WTC11 (cell line): Measurements from ENCODE around the gene CLDN19. TPM values are rescaled to one million over a fixed set of nuclear protein-coding genes. Genes with fewer than 3 reads are reported as not detected.

Experiments used
- ATAC-seq: fragments of 200-7000 bp; cut with Tn5 transposase; 2 replicates; pipeline ENCODE4 v1.10.0; 2021; ENCODE audit warnings: mild to moderate bottlenecking, moderate library complexity
- CTCF ChIA-PET: fragments of 300-600 bp; sonication (Branson Sonifier 250); formaldehyde crosslinking; loops from one replicate; lab custom pipeline; 2021; ENCODE audit warnings: antibody characterized with exemption; lab: Charles Lee
- POLR2A ChIA-PET: fragments of 350-600 bp; sonication (Branson Sonifier 250); formaldehyde crosslinking; loops from one replicate; lab custom pipeline; 2021; ENCODE audit warnings: antibody characterized with exemption; lab: Charles Lee
- DNase-seq: peaks from one replicate; pipeline ENCODE4 v3.0.0; 2021; ENCODE audit warnings: low spot score
- H3K27ac Mint-ChIP-seq: 2 replicates; pipeline ENCODE4 v1.8.0; 2021; ENCODE audit warnings: mixed read lengths
- H3K27me3 Mint-ChIP-seq: 2 replicates; pipeline ENCODE4 v1.8.0; 2021; ENCODE audit warnings: low read depth, mild to moderate bottlenecking, moderate library complexity, mixed read lengths
- H3K36me3 Mint-ChIP-seq: 2 replicates; pipeline ENCODE4 v1.8.0; 2021; ENCODE audit warnings: mixed read lengths
- H3K4me1 Mint-ChIP-seq: 2 replicates; pipeline ENCODE4 v1.8.0; 2022; ENCODE audit warnings: mixed read lengths
- H3K4me3 Mint-ChIP-seq: 2 replicates; pipeline ENCODE4 v1.8.0; 2021; ENCODE audit warnings: mild to moderate bottlenecking, moderate library complexity, mixed read lengths
- H3K9me3 Mint-ChIP-seq: 2 replicates; pipeline ENCODE4 v1.8.0; 2021; ENCODE audit warnings: mixed read lengths
- CBFB ChIP-seq: sonication (generic); formaldehyde crosslinking; IDR thresholded peaks from 2 replicates; pipeline ENCODE4 v1.8.1; 2022; ENCODE audit warnings: mild to moderate bottlenecking, low read depth, missing genetic modification reagents
- CTCF ChIP-seq: fragments of 200-600 bp; IDR thresholded peaks from 2 replicates; pipeline ENCODE4 v1.8.0; 2022; ENCODE audit warnings: antibody characterized with exemption
- ESRRA ChIP-seq: sonication (generic); formaldehyde crosslinking; IDR thresholded peaks from 2 replicates; pipeline ENCODE4 v1.8.1; 2022; ENCODE audit warnings: mild to moderate bottlenecking, missing genetic modification reagents, borderline replicate concordance
- FOXP1 ChIP-seq: sonication (generic); formaldehyde crosslinking; IDR thresholded peaks from 2 replicates; pipeline ENCODE4 v1.8.0; 2022; ENCODE audit warnings: missing genetic modification reagents, mild to moderate bottlenecking, moderate library complexity, borderline replicate concordance
- HMGA2 ChIP-seq: fragments of 250-450 bp; sonication (Bioruptor Pico); IDR thresholded peaks from 2 replicates; pipeline ENCODE4 v1.4.0; 2021; ENCODE audit warnings: mild to moderate bottlenecking, moderate library complexity
- NFE2L1 ChIP-seq: sonication (generic); formaldehyde crosslinking; IDR thresholded peaks from 2 replicates; pipeline ENCODE4 v1.8.1; 2023; ENCODE audit warnings: missing genetic modification reagents
- NR1H2 ChIP-seq: sonication (generic); formaldehyde crosslinking; IDR thresholded peaks from 2 replicates; pipeline ENCODE4 v1.9.0; 2021; ENCODE audit warnings: mild to moderate bottlenecking, moderate library complexity, missing genetic modification reagents
- NR3C1 ChIP-seq: sonication (generic); formaldehyde crosslinking; conservative IDR thresholded peaks from 2 replicates; pipeline ENCODE4 v1.8.1; 2023; ENCODE audit warnings: low read depth, mild to moderate bottlenecking, missing genetic modification reagents
- PRDM15 ChIP-seq: sonication (generic); formaldehyde crosslinking; IDR thresholded peaks from 2 replicates; pipeline ENCODE4 v1.8.0; 2022; ENCODE audit warnings: missing genetic modification reagents
- PRRX2 ChIP-seq: fragments of 250-450 bp; sonication (Bioruptor Pico); IDR thresholded peaks from 2 replicates; pipeline ENCODE4 v1.8.0; 2021; ENCODE audit warnings: mild to moderate bottlenecking
- RELA ChIP-seq: sonication (generic); formaldehyde crosslinking; IDR thresholded peaks from 2 replicates; pipeline ENCODE4 v1.8.1; 2022; ENCODE audit warnings: missing genetic modification reagents, mild to moderate bottlenecking, borderline replicate concordance
- RORB ChIP-seq: fragments of 250-450 bp; sonication (Bioruptor Pico); IDR thresholded peaks from 2 replicates; pipeline ENCODE4 v1.9.0; 2021; ENCODE audit warnings: mild to moderate bottlenecking
- SMAD4 ChIP-seq: sonication (generic); formaldehyde crosslinking; IDR thresholded peaks from 2 replicates; pipeline ENCODE4 v1.8.0; 2022; ENCODE audit warnings: mild to moderate bottlenecking, missing genetic modification reagents
- SOX15 ChIP-seq: fragments of 250-450 bp; sonication (Bioruptor Pico); IDR thresholded peaks from 2 replicates; pipeline ENCODE4 v1.9.0; 2021; ENCODE audit warnings: mild to moderate bottlenecking
- TEAD4 ChIP-seq: sonication (generic); formaldehyde crosslinking; IDR thresholded peaks from 2 replicates; pipeline ENCODE4 v1.8.0; 2022; ENCODE audit warnings: mild to moderate bottlenecking, missing genetic modification reagents
- ZNF138 ChIP-seq: sonication (generic); formaldehyde crosslinking; conservative IDR thresholded peaks from 2 replicates; pipeline ENCODE4 v1.8.1; 2022; ENCODE audit warnings: mild to moderate bottlenecking, moderate library complexity, missing genetic modification reagents
- ZNF219 ChIP-seq: sonication (generic); formaldehyde crosslinking; IDR thresholded peaks from 2 replicates; pipeline ENCODE4 v1.8.0; 2023; ENCODE audit warnings: missing genetic modification reagents, mild to moderate bottlenecking, borderline replicate concordance
- ZNF416 ChIP-seq: fragments of 250-450 bp; sonication (Bioruptor Pico); IDR thresholded peaks from 2 replicates; pipeline ENCODE4 v1.9.0; 2021; ENCODE audit warnings: mild to moderate bottlenecking, inconsistent platforms
- ZNF423 ChIP-seq: fragments of 250-450 bp; sonication (Bioruptor Pico); IDR thresholded peaks from 2 replicates; pipeline ENCODE4 v2.1.2; 2022; ENCODE audit warnings: mild to moderate bottlenecking, moderate library complexity
- total RNA-seq: library from RNA; stranded (reverse); gene quantifications from 3 replicates; pipeline ENCODE4 v1.2.3, GENCODE V29; 2021
- TF ChIP-seq, protein P1 (sequence below): sonication (generic); formaldehyde crosslinking; IDR thresholded peaks from 2 replicates; pipeline ENCODE4 v1.8.1; 2022; ENCODE audit warnings: mild to moderate bottlenecking, moderate library complexity, missing genetic modification reagents
- TF ChIP-seq, protein P2 (sequence below): sonication (generic); formaldehyde crosslinking; IDR thresholded peaks from 2 replicates; pipeline ENCODE4 v1.8.1; 2022; ENCODE audit warnings: missing genetic modification reagents, borderline replicate concordance

The CLDN19 gene
- total RNA-seq, 1 experiment from 2014 or later: 8.1 TPM

DNA sequence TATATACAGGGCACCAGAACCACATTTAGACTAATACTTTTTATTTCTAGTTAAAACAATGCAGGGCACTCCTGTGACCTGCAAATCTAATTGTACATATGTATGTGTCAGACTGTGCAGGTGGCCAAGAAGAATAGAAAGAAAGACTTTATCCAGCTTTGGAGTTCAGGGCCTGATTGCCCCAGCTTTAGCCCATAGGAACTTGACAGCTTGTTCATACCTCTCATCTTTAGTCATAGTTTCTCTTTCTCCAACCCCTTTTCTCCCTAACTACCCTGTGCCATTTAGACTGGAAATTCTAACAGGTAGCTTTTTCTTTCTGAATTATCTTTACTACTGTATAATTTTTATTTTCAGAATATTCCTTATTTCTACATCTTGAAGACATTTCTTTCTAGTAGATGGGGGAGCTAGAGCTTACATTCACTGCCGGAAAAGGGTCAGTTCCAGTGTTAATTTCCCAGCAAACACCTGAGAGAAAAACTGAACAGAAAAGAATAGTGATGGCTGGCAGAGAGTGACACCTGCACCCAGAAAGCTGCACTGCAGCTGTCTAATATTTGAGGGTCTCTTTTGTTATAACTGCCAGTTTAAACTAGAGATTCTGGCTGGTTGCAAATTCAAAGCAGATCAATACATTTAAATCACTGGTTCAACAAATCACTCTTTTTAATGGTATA lies 49.4 kb downstream of the CLDN19 start:
- H3K27ac Mint-ChIP-seq: no peak overlapping the region
- H3K9me3 Mint-ChIP-seq: no peaks in the 10 kb centered on the region
- DNase-seq (no peak), ATAC-seq (no peak)
- peaks cover 31% of the 10 kb centered on the region for H3K36me3 Mint-ChIP-seq
- H3K4me3 Mint-ChIP-seq: no peak overlapping the region
- TF ChIP-seq ESRRA (CRISPR knock-in tag) (no peak), HMGA2 (CRISPR knock-in tag) (no peak), FOXP1 (CRISPR knock-in tag) (no peak), ZNF416 (CRISPR knock-in tag) (no peak), PRRX2 (CRISPR knock-in tag) (no peak), PRDM15 (CRISPR knock-in tag) (no peak), NR1H2 (no peak), ZNF423 (no peak), CTCF (no peak), RORB (CRISPR knock-in tag) (no peak), CBFB (CRISPR knock-in tag) (no peak)
- TF ChIP-seq, protein P1, sequence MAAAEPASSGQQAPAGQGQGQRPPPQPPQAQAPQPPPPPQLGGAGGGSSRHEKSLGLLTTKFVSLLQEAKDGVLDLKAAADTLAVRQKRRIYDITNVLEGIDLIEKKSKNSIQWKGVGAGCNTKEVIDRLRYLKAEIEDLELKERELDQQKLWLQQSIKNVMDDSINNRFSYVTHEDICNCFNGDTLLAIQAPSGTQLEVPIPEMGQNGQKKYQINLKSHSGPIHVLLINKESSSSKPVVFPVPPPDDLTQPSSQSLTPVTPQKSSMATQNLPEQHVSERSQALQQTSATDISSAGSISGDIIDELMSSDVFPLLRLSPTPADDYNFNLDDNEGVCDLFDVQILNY (CRISPR knock-in tag): no peak
- TF ChIP-seq, protein P2, sequence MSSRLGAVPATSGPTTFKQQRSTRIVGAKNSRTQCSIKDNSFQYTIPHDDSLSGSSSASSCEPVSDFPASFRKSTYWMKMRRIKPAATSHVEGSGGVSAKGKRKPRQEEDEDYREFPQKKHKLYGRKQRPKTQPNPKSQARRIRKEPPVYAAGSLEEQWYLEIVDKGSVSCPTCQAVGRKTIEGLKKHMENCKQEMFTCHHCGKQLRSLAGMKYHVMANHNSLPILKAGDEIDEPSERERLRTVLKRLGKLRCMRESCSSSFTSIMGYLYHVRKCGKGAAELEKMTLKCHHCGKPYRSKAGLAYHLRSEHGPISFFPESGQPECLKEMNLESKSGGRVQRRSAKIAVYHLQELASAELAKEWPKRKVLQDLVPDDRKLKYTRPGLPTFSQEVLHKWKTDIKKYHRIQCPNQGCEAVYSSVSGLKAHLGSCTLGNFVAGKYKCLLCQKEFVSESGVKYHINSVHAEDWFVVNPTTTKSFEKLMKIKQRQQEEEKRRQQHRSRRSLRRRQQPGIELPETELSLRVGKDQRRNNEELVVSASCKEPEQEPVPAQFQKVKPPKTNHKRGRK (CRISPR knock-in tag): no peak
- POLR2A ChIA-PET: interaction anchor here (2.9 kb wide), 1 partner anchor 8 kb away, joined by 20 read pairs; the partner anchor contains the start of gene YBX1
- H3K27me3 Mint-ChIP-seq: no peaks in the 10 kb centered on the region
- CTCF ChIA-PET: interaction anchor here (0.8 to 2.5 kb wide), 6 partner anchors 45 to 112 kb away, joined by 3 to 15 read pairs (median 4); partner anchors contain the start of genes C1orf50, CLDN19 and P3H1
- H3K4me1 Mint-ChIP-seq: peaks cover 68% of the 10 kb centered on the region

DNA sequence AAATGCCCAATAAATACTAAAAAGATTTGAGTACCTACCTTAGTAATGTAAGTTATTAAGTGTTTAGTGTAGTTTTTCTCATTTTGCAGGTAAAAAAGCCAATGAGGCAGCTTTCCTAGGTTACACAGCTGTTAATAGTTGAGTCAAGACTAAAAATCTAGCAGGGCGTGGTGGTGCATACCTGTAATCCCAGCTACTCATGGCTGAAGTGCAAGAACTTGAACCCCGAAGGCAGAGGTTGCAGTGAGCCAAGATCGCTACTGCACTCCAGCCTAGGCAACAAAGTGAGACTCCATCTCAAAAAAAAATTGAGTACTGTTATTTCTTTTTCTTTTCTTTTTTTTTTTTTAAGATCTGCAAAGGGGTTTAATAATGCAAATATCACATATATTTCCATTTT lies 50.1 kb downstream of the CLDN19 start:
- Mint-ChIP-seq H3K27me3 (no peaks in the 10 kb centered on the region), H3K27ac (no peak overlapping the region), H3K9me3 (no peaks in the 10 kb centered on the region), H3K4me3 (no peak overlapping the region), H3K4me1 (peaks cover 75% of the 10 kb centered on the region), H3K36me3 (peaks cover 30% of the 10 kb centered on the region)
- ATAC-seq (no peak), DNase-seq (no peak)
- POLR2A ChIA-PET: interaction anchor here (2.9 kb wide), 1 partner anchor 7 kb away, joined by 20 read pairs; the partner anchor contains the start of gene YBX1
- CTCF ChIA-PET: interaction anchor here (1.3 to 1.5 kb wide), 3 partner anchors 50 to 67 kb away, joined by 4 to 5 read pairs (median 5); partner anchors contain the start of gene CLDN19
- no peak for TF ChIP-seq NFE2L1 (CRISPR knock-in tag)
- TF ChIP-seq RELA: no peak
- TF ChIP-seq SOX15 (CRISPR knock-in tag): no peak
- TF ChIP-seq TEAD4 (CRISPR knock-in tag): no peak
- no peak for TF ChIP-seq ZNF219
- no peak for TF ChIP-seq SMAD4
- no peak for TF ChIP-seq ZNF138 (CRISPR knock-in tag)
- TF ChIP-seq NR3C1: no peak
